H1 (cell line): ENCODE data around the gene NQO2.

Source experiments
- BRCA1 ChIP-seq: IDR thresholded peaks from 2 replicates; pipeline ENCODE4 v1.6.1; 2012; ENCODE audit warnings: low read depth, low read length, improper control_type of control experiment
- CBX5 ChIP-seq: fragments of 300-800, 300-1000 bp; sonication (generic); IDR thresholded peaks from 2 replicates; pipeline ENCODE4 v1.7.1; 2016; ENCODE audit warnings: antibody characterized with exemption, low read length, low read depth
- EGR1 ChIP-seq: IDR thresholded peaks from 2 replicates; pipeline ENCODE4 v1.6.1; 2011; ENCODE audit warnings: low read depth, low read length, borderline replicate concordance
- EZH2 ChIP-seq: fragments of 200-600 bp; sonication (generic); IDR thresholded peaks from 2 replicates; pipeline ENCODE4 v1.7.1; 2012; ENCODE audit warnings: low read depth, mild to moderate bottlenecking, moderate library complexity, low read length, inconsistent platforms; ENCODE audit not compliant: severe bottlenecking
- JUND ChIP-seq: IDR thresholded peaks from 2 replicates; pipeline ENCODE4 v1.6.1; 2011; ENCODE audit warnings: mild to moderate bottlenecking, improper control_type of control experiment, low read length
- KDM4A ChIP-seq: IDR thresholded peaks from one replicate; pipeline ENCODE4 v1.7.1; 2012; ENCODE audit warnings: low read depth, mild to moderate bottlenecking, moderate library complexity, low read length, inconsistent platforms; ENCODE audit not compliant: severe bottlenecking
- NRF1 ChIP-seq: IDR thresholded peaks from 2 replicates; pipeline ENCODE4 v1.6.1; 2011; ENCODE audit warnings: mild to moderate bottlenecking, low read depth, low read length, improper control_type of control experiment
- POLR2A ChIP-seq, 2 experiments: IDR thresholded peaks; 1 replicate in 1 of 2; 2 replicates in 1 of 2; pipeline ENCODE4 v1.6.1; 2011; ENCODE audit warnings: low read depth in 2 of 2, low read length in 2 of 2, mild to moderate bottlenecking in 2 of 2; ENCODE audit errors: control extremely low read depth in 1 of 2
- POLR2AphosphoS5 ChIP-seq: IDR thresholded peaks from 2 replicates; pipeline ENCODE4 v1.6.1; 2011; ENCODE audit warnings: low read depth, low read length
- RAD21 ChIP-seq, 2 experiments: IDR thresholded peaks in 1 of 2; conservative IDR thresholded peaks in 1 of 2; 2 replicates each; pipeline ENCODE4 v1.6.1; 2011; ENCODE audit warnings: low read depth in 2 of 2, low read length in 2 of 2, improper control_type of control experiment in 1 of 2, inconsistent platforms in 1 of 2, mild to moderate bottlenecking in 1 of 2, moderate library complexity in 1 of 2
- SRF ChIP-seq: IDR thresholded peaks from 2 replicates; pipeline ENCODE4 v1.6.1; 2011; ENCODE audit warnings: mild to moderate bottlenecking, low read depth, low read length, moderate library complexity
- TF ChIP-seq, protein P1 (sequence below), 3 experiments: IDR thresholded peaks; 1 replicate in 2 of 3; 2 replicates in 1 of 3; pipeline versions ENCODE4 v1.5.1 to v1.6.1; 2011; ENCODE audit warnings: low read length in 3 of 3, mild to moderate bottlenecking in 3 of 3, inconsistent platforms in 2 of 3, low read depth in 1 of 3, moderate library complexity in 1 of 3; ENCODE audit not compliant: insufficient read depth in 1 of 3; ENCODE audit errors: control extremely low read depth in 1 of 3
- TF ChIP-seq, protein P2 (sequence below): IDR thresholded peaks from 2 replicates; pipeline ENCODE4 v1.6.1; 2012; ENCODE audit warnings: inconsistent platforms
- TF ChIP-seq, protein P3 (sequence below): IDR thresholded peaks from 2 replicates; pipeline ENCODE4 v1.6.1; 2011; ENCODE audit warnings: low read length, improper control_type of control experiment

DNA sequence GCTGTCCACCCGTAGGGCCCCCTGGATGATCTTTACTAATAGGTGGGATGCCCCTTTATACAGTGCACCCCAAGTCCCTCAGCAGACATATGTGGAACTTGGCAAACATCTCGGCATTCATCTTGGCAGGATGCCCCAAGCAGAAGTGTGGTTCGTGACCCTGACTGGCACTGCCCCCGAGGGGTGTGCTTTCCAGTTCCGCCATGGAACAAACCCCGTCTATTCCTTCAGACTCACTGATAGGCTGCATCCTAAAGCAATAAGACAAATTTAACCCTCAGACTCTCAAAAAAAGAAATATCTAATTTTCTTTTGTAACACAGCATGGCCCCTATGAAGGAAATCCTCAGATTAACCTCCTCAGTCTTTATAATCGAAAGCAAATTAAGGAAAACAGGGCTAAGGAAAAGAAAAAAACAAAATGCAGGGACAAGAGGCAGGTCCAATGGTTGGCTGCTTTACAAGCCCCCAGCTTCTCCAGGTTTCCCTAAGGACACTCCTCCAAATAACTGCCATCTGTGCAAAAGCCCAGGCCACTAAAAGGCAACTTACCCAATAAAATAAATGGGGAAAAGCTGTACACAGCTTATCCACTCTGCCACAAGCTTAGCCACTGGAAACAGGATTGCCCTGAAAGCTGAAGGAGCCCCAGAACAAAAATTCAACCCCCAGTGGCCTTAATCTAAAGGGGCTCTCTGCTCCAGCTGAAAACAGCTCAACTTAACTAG, 38.1 kb downstream of the NQO2 start:
- TF ChIP-seq, protein P1, sequence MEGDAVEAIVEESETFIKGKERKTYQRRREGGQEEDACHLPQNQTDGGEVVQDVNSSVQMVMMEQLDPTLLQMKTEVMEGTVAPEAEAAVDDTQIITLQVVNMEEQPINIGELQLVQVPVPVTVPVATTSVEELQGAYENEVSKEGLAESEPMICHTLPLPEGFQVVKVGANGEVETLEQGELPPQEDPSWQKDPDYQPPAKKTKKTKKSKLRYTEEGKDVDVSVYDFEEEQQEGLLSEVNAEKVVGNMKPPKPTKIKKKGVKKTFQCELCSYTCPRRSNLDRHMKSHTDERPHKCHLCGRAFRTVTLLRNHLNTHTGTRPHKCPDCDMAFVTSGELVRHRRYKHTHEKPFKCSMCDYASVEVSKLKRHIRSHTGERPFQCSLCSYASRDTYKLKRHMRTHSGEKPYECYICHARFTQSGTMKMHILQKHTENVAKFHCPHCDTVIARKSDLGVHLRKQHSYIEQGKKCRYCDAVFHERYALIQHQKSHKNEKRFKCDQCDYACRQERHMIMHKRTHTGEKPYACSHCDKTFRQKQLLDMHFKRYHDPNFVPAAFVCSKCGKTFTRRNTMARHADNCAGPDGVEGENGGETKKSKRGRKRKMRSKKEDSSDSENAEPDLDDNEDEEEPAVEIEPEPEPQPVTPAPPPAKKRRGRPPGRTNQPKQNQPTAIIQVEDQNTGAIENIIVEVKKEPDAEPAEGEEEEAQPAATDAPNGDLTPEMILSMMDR (IDR thresholded peaks at IDR 0.05; ENCODE audit: control extremely low read depth in 1 of 3, insufficient read depth in 1 of 3, low read depth in 1 of 3, low read length in 3 of 3), result no peak
- TF ChIP-seq, protein P2, sequence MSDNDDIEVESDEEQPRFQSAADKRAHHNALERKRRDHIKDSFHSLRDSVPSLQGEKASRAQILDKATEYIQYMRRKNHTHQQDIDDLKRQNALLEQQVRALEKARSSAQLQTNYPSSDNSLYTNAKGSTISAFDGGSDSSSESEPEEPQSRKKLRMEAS, result no peak
- TF ChIP-seq EZH2 (no peak), CBX5 (no peak), POLR2A (IDR thresholded peaks at IDR 0.05; ENCODE audit: control extremely low read depth in 1 of 2, low read depth in 2 of 2, low read length in 2 of 2) (no peak), EGR1 (no peak), SRF (no peak), NRF1 (no peak), POLR2AphosphoS5 (no peak), KDM4A (no peak), RAD21 (IDR thresholded peaks at IDR 0.05 in 1 of 2, conservative IDR thresholded peaks at IDR 0.05 in 1 of 2; ENCODE audit: low read depth in 2 of 2, low read length in 2 of 2) (no peak), JUND (no peak), BRCA1 (no peak)
- TF ChIP-seq, protein P3, sequence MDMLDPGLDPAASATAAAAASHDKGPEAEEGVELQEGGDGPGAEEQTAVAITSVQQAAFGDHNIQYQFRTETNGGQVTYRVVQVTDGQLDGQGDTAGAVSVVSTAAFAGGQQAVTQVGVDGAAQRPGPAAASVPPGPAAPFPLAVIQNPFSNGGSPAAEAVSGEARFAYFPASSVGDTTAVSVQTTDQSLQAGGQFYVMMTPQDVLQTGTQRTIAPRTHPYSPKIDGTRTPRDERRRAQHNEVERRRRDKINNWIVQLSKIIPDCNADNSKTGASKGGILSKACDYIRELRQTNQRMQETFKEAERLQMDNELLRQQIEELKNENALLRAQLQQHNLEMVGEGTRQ, result no peak
